Breast epithelium (tissue), 4 donors: ENCODE results near the gene CDC45. TPM values are rescaled to one million over a fixed set of nuclear protein-coding genes. Genes with fewer than 3 reads are reported as not detected.
"Not testable (repeated sequence)": the region's sequence is repeated elsewhere in the genome, so short reads cannot be mapped to it uniquely, and the experiment has no call there.

ENCODE experiments used
- DNase-seq, 2 donors: peaks; one replicate each; pipeline ENCODE4 v3.0.0-alpha.2; 2019; ENCODE audit warnings: low spot score in 2 of 2
- H3K27ac ChIP-seq, 2 donors: fragments of 200-600 bp; sonication (generic) in 1 of 2; one replicate each; pipeline ENCODE4 v1.5.1; 2016 to 2019; ENCODE audit warnings: mild to moderate bottlenecking in 1 of 2
- H3K27me3 ChIP-seq, 2 donors: fragments of 200-600 bp; sonication (generic) in 1 of 2; one replicate each; pipeline versions ENCODE4 v1.5.1 to v1.6.0; 2017 to 2019; ENCODE audit warnings: control low read depth in 1 of 2, mild to moderate bottlenecking in 1 of 2
- H3K36me3 ChIP-seq: fragments of 200-600 bp; one replicate; pipeline ENCODE4 v1.5.1; 2019
- H3K4me1 ChIP-seq, 2 donors: fragments of 200-600 bp; sonication (generic); one replicate each; pipeline ENCODE4 v1.5.1; 2016 to 2019; ENCODE audit warnings: control low read depth in 1 of 2
- H3K4me3 ChIP-seq, 3 donors: fragments of 200-600 bp; sonication (generic); 1 replicate in 2 of 3; 2 replicates in 1 of 3; pipeline ENCODE4 v1.5.1; 2016 to 2019; ENCODE audit warnings: mild to moderate bottlenecking in 3 of 3, moderate library complexity in 2 of 3
- H3K9me3 ChIP-seq, 2 donors: fragments of 200-600 bp; sonication (generic) in 1 of 2; one replicate each; pipeline ENCODE4 v1.5.1; 2016 to 2019; ENCODE audit warnings: control low read depth in 1 of 2
- CTCF ChIP-seq, 3 donors: fragments of 450-650 bp; IDR thresholded peaks; one replicate each; pipeline ENCODE4 v1.5.1; 2016 to 2017; ENCODE audit warnings: antibody characterized with exemption in 3 of 3, mild to moderate bottlenecking in 3 of 3, moderate library complexity in 3 of 3
- POLR2A ChIP-seq: fragments of 450-650 bp; IDR thresholded peaks from one replicate; pipeline ENCODE4 v1.6.1; 2016; ENCODE audit warnings: antibody characterized with exemption, mild to moderate bottlenecking, moderate library complexity
- POLR2AphosphoS5 ChIP-seq, 3 donors: sonication (generic); formaldehyde crosslinking; IDR thresholded peaks; one replicate each; pipeline ENCODE4 v1.6.1; 2017; ENCODE audit warnings: antibody characterized with exemption in 3 of 3
- intact Hi-C: fragments of 100-400 bp; cut with DNase I; formaldehyde crosslinking; loops from one replicate; pipeline ENCODE4 v1.15.1; 2023; ENCODE audit warnings: low total_unique reads
- total RNA-seq, 3 donors: library from RNA; depleted of rRNA; stranded (reverse); fragments of >200 nt; gene quantifications; one replicate each; pipeline ENCODE4 v1.1.0, GENCODE V29; 2016

Gene CDC45
- total RNA-seq, 3 donors from 2014 or later: 0.48 TPM; not detected in 2

- Histone ChIP-seq H3K4me1 (peaks cover 0 to 3% of the 10 kb centered on the region in 2 donors), H3K27ac (no peak overlapping the region), H3K9me3 (no peaks in the 10 kb centered on the region), H3K4me3 (no peak overlapping the region), H3K36me3 (no peaks in the 10 kb centered on the region), H3K27me3 (peaks cover 0 to 56% of the 10 kb centered on the region in 2 donors)
- DNase-seq: no peak
- intact Hi-C loops: loop anchor here (10.0 kb wide), 2 partner anchors 48 to 88 kb away; no protein-coding TSS in a partner anchor
- TF ChIP-seq CTCF (IDR thresholded peaks at IDR 0.05): no peak
Observed at GRCh38 chr22:19526702-19527111, 47.0 kb downstream of the CDC45 start.

GRCh38 chr22:19527321-19527721 is 47.6 kb downstream of the CDC45 start:
- DNase-seq: no peak
- H3K9me3 ChIP-seq: no peaks in the 10 kb centered on the region
- no peaks in the 10 kb centered on the region for H3K36me3 ChIP-seq
- H3K27me3 ChIP-seq: peaks cover 0 to 52% of the 10 kb centered on the region in 2 donors
- TF ChIP-seq POLR2A: no peak
- H3K4me1 ChIP-seq: peaks cover 0 to 3% of the 10 kb centered on the region in 2 donors
- no peak overlapping the region for H3K27ac ChIP-seq
- no peak overlapping the region for H3K4me3 ChIP-seq
- intact Hi-C loops: loop anchor here (10.0 kb wide), 2 partner anchors 47 to 87 kb away; no protein-coding TSS in a partner anchor

GRCh38 chr22:19527861-19528417 is 48.2 kb downstream of the CDC45 start:
- no peaks in the 10 kb centered on the region for H3K36me3 ChIP-seq
- H3K4me3 ChIP-seq: no peak overlapping the region
- TF ChIP-seq CTCF (IDR thresholded peaks at IDR 0.05): no peak
- TF ChIP-seq POLR2AphosphoS5 (IDR thresholded peaks at IDR 0.05): no peak
- peaks cover 0 to 46% of the 10 kb centered on the region in 2 donors for H3K27me3 ChIP-seq
- DNase-seq: no peak
- no peaks in the 10 kb centered on the region for H3K9me3 ChIP-seq
- H3K27ac ChIP-seq: no peak overlapping the region
- intact Hi-C loops: loop anchor here (10.0 kb wide), 2 partner anchors 47 to 87 kb away; no protein-coding TSS in a partner anchor
- peaks cover 0 to 3% of the 10 kb centered on the region in 2 donors for H3K4me1 ChIP-seq

GRCh38 chr22:19529811-19530210 is 50.1 kb downstream of the CDC45 start:
- no peak overlapping the region for H3K4me3 ChIP-seq
- DNase-seq: no peak
- no peak for TF ChIP-seq CTCF (IDR thresholded peaks at IDR 0.05)
- no peak for TF ChIP-seq POLR2A
- TF ChIP-seq POLR2AphosphoS5 (IDR thresholded peaks at IDR 0.05): no peak
- no peaks in the 10 kb centered on the region for H3K4me1 ChIP-seq
- intact Hi-C loops: loop anchor here (10.0 kb wide), 2 partner anchors 45 to 85 kb away; no protein-coding TSS in a partner anchor
- no peaks in the 10 kb centered on the region for H3K36me3 ChIP-seq
- H3K27ac ChIP-seq: no peak overlapping the region
- H3K27me3 ChIP-seq: peaks cover 0 to 27% of the 10 kb centered on the region in 2 donors
- no peaks in the 10 kb centered on the region for H3K9me3 ChIP-seq

- no peak for DNase-seq
- Histone ChIP-seq H3K4me1 (no peaks in the 10 kb centered on the region), H3K9me3 (no peaks in the 10 kb centered on the region), H3K36me3 (no peaks in the 10 kb centered on the region), H3K27me3 (peaks cover 0 to 18% of the 10 kb centered on the region in 2 donors), H3K27ac (no peak overlapping the region), H3K4me3 (no peak overlapping the region)
- no peak for TF ChIP-seq POLR2A
- TF ChIP-seq CTCF (IDR thresholded peaks at IDR 0.05): no peak
- no peak for TF ChIP-seq POLR2AphosphoS5 (IDR thresholded peaks at IDR 0.05)
- intact Hi-C loops: no loop called here
Observed at GRCh38 chr22:19530751-19531150, 51.0 kb downstream of the CDC45 start.

GRCh38 chr22:19531327-19531726 is 51.6 kb downstream of the CDC45 start:
- not testable (repeated sequence) for DNase-seq

More at GRCh38 chr22:19531327-19531726, 51.6 kb downstream of the CDC45 start:
- H3K36me3 ChIP-seq, H3K4me3 ChIP-seq, H3K4me1 ChIP-seq, H3K27ac ChIP-seq, H3K9me3 ChIP-seq, intact Hi-C loops: not testable (repeated sequence)
- peaks cover 0 to 12% of the 10 kb centered on the region in 2 donors for H3K27me3 ChIP-seq
